IMR-90 (cell line): ENCODE measurements around the gene CHD6. TPM values are rescaled to one million over a fixed set of nuclear protein-coding genes. Genes with fewer than 3 reads are reported as not detected.

Experiments used
- ATAC-seq: fragments of 200-7000 bp; cut with Tn5 transposase; 2 replicates; pipeline ENCODE4 v1.9.1; 2020; ENCODE audit warnings: low read depth, mild to moderate bottlenecking, moderate library complexity
- BruUV-seq: library from RNA; stranded (reverse); fragments of 400-500 nt; replicated peaks from 2 replicates; lab custom pipeline; 2021; lab: Mats Ljungman, UMichigan
- CTCF ChIA-PET: fragments of 300-600 bp; formaldehyde crosslinking; extraction: SDS; loops from one replicate; lab custom pipeline; 2021; ENCODE audit warnings: antibody characterized with exemption; lab: Yijun Ruan, JAX
- POLR2A ChIA-PET: fragments of 300-600 bp; sonication (Branson Sonifier 250); formaldehyde crosslinking; loops from one replicate; lab custom pipeline; 2022; ENCODE audit warnings: antibody characterized with exemption; ENCODE audit not compliant: unreplicated experiment; lab: Charles Lee
- DNase-seq: peaks from one replicate; pipeline ENCODE4 v3.0.0; 2013
- H2AFZ ChIP-seq: replicated peaks from 2 replicates; pipeline ENCODE3; 2013; ENCODE audit warnings: low read length, mild to moderate bottlenecking; ENCODE audit not compliant: poor library complexity
- H2AK5ac ChIP-seq: 2 replicates; pipeline ENCODE4 v1.6.1; 2013; ENCODE audit warnings: low read depth, low read length, inconsistent platforms
- H2AK9ac ChIP-seq: replicated peaks from 2 replicates; pipeline ENCODE3; 2013; ENCODE audit warnings: mild to moderate bottlenecking, low read depth, low read length, moderate library complexity; ENCODE audit not compliant: poor library complexity
- H2BK120ac ChIP-seq: 2 replicates; pipeline ENCODE4 v1.6.1; 2013; ENCODE audit warnings: low read depth, low read length, inconsistent platforms
- H2BK15ac ChIP-seq: 3 replicates; pipeline ENCODE4 v1.6.1; 2013; ENCODE audit warnings: low read depth, low read length, inconsistent platforms
- H2BK20ac ChIP-seq: 2 replicates; pipeline ENCODE4 v1.6.1; 2013; ENCODE audit warnings: low read depth, mild to moderate bottlenecking, inconsistent platforms, low read length, moderate library complexity
- H2BK5ac ChIP-seq: 2 replicates; pipeline ENCODE4 v1.6.1; 2013; ENCODE audit warnings: mild to moderate bottlenecking, low read depth, low read length, inconsistent platforms; ENCODE audit not compliant: poor library complexity, severe bottlenecking
- H3K14ac ChIP-seq: replicated peaks from 2 replicates; pipeline ENCODE4 v1.6.1; 2013; ENCODE audit warnings: low read depth, low read length, inconsistent platforms
- H3K18ac ChIP-seq: 2 replicates; pipeline ENCODE4 v1.6.1; 2013; ENCODE audit warnings: low read depth, low read length, control low read depth
- H3K23ac ChIP-seq: 2 replicates; pipeline ENCODE4 v1.6.1; 2013; ENCODE audit warnings: low read depth, low read length, inconsistent platforms
- H3K27ac ChIP-seq: 2 replicates; pipeline ENCODE4 v1.5.1; 2013; ENCODE audit warnings: mild to moderate bottlenecking, control low read depth, low read length; ENCODE audit not compliant: insufficient read depth
- H3K27me3 ChIP-seq: 2 replicates; pipeline ENCODE4 v1.6.1; 2013; ENCODE audit warnings: low read length; ENCODE audit not compliant: control insufficient read depth, insufficient read depth
- H3K36me3 ChIP-seq: 2 replicates; pipeline ENCODE4 v1.6.1; 2013; ENCODE audit warnings: low read length, mixed read lengths; ENCODE audit not compliant: control insufficient read depth, insufficient read depth
- H3K4ac ChIP-seq: 2 replicates; pipeline ENCODE4 v1.6.1; 2013; ENCODE audit warnings: low read depth, low read length, inconsistent platforms
- H3K4me1 ChIP-seq: 2 replicates; pipeline ENCODE4 v1.6.1; 2013; ENCODE audit warnings: low read length, mixed read lengths; ENCODE audit not compliant: control insufficient read depth, insufficient read depth
- H3K4me2 ChIP-seq: 2 replicates; pipeline ENCODE4 v1.6.1; 2013; ENCODE audit warnings: low read depth, mild to moderate bottlenecking, control low read depth, low read length, moderate library complexity
- H3K4me3 ChIP-seq: 2 replicates; pipeline ENCODE4 v1.5.1; 2013; ENCODE audit warnings: low read depth, mild to moderate bottlenecking, control low read depth, low read length, moderate library complexity; ENCODE audit not compliant: insufficient read depth
- H3K56ac ChIP-seq: 2 replicates; pipeline ENCODE4 v1.6.1; 2013; ENCODE audit warnings: low read length, inconsistent platforms; ENCODE audit not compliant: insufficient read depth; ENCODE audit errors: extremely low read depth
- H3K79me1 ChIP-seq, 2 experiments: 2 replicates each; pipeline ENCODE4 v1.6.1; 2013; ENCODE audit warnings: low read length in 2 of 2, inconsistent platforms in 1 of 2, low read depth in 1 of 2
- H3K9ac ChIP-seq: 2 replicates; pipeline ENCODE4 v1.6.1; 2013; ENCODE audit warnings: low read depth, low read length, control low read depth
- H3K9me1 ChIP-seq: 2 replicates; pipeline ENCODE4 v1.6.1; 2013; ENCODE audit warnings: low read length, inconsistent platforms; ENCODE audit not compliant: insufficient read depth
- H3K9me3 ChIP-seq: 2 replicates; pipeline ENCODE4 v1.6.1; 2013; ENCODE audit warnings: low read length; ENCODE audit not compliant: control insufficient read depth, insufficient read depth
- H4K20me1 ChIP-seq: 2 replicates; pipeline ENCODE4 v1.6.1; 2013; ENCODE audit warnings: low read length, inconsistent platforms; ENCODE audit not compliant: insufficient read depth
- H4K5ac ChIP-seq: 2 replicates; pipeline ENCODE4 v1.6.1; 2013; ENCODE audit warnings: mild to moderate bottlenecking, low read depth, low read length, control low read depth
- H4K8ac ChIP-seq, 2 experiments: 2 replicates each; pipeline ENCODE4 v1.6.1; 2013; ENCODE audit warnings: low read depth in 2 of 2, low read length in 2 of 2, control low read depth in 1 of 2, inconsistent platforms in 1 of 2
- H4K91ac ChIP-seq: 2 replicates; pipeline ENCODE4 v1.6.1; 2013; ENCODE audit warnings: low read depth, low read length, inconsistent platforms; ENCODE audit not compliant: insufficient read depth
- BHLHE40 ChIP-seq: fragments of 150-350 bp; IDR thresholded peaks from 2 replicates; pipeline ENCODE4 v1.6.1; 2016; ENCODE audit warnings: mild to moderate bottlenecking, low read depth, low read length
- CEBPB ChIP-seq: IDR thresholded peaks from 2 replicates; pipeline ENCODE4 v1.6.1; 2012; ENCODE audit warnings: low read depth, low read length, improper control_type of control experiment
- MAFK ChIP-seq: IDR thresholded peaks from 2 replicates; pipeline ENCODE4 v1.6.1; 2012; ENCODE audit warnings: low read depth, low read length, improper control_type of control experiment
- RCOR1 ChIP-seq: IDR thresholded peaks from 2 replicates; pipeline ENCODE4 v1.6.1; 2012; ENCODE audit warnings: mild to moderate bottlenecking, low read length, improper control_type of control experiment; ENCODE audit not compliant: insufficient replicate concordance
- WGBS, 2 experiments: methylation state at CpG; one replicate each; pipeline versions ENCODE4 v1.1.5 to v1.1.7; 2013; ENCODE audit warnings: missing lambda C conversion rate in 2 of 2; ENCODE audit not compliant: insufficient read length in 1 of 2; ENCODE audit errors: extremely low coverage in 2 of 2; 5-methylcytosine and 5-hydroxymethylcytosine counted together
- dilution Hi-C: fragments of 300-500 bp; cut with HindIII; formaldehyde crosslinking; loops from one replicate; pipeline ENCODE4 v1.14.3; 2018; ENCODE audit warnings: low sequenced_read_pairs; ENCODE audit not compliant: unreplicated experiment
- in situ Hi-C: fragments of 300-500 bp; cut with MboI; formaldehyde crosslinking; loops from 3 replicates; pipeline ENCODE4 v1.14.3; 2019; ENCODE audit warnings: low sequenced_read_pairs, inconsistent platforms, mixed read lengths
- intact Hi-C: fragments of 100-400 bp; cut with micrococcal nuclease; formaldehyde crosslinking; loops from 2 replicates; pipeline ENCODE4 v1.10.0; 2022
- polyA plus RNA-seq, 3 experiments: library from polyadenylated mRNA; depleted of rRNA; stranded (reverse); fragments of >200 nt; gene quantifications; 2 replicates each; pipeline ENCODE4 v1.2.3, GENCODE V29; 2012; ENCODE audit warnings: low replicate concordance in 1 of 3
- total RNA-seq: library from RNA; depleted of rRNA; stranded (reverse); fragments of >200 nt; gene quantifications from 2 replicates; pipeline ENCODE4 v1.2.3, GENCODE V29; 2012
- TF ChIP-seq, protein P1 (sequence below): fragments of 150-350 bp; IDR thresholded peaks from 2 replicates; pipeline ENCODE4 v1.6.1; 2016; ENCODE audit warnings: low read depth, mild to moderate bottlenecking, low read length, moderate library complexity, borderline replicate concordance
- TF ChIP-seq, protein P2 (sequence below): fragments of 150-350 bp; IDR thresholded peaks from 2 replicates; pipeline ENCODE4 v1.6.1; 2017; ENCODE audit warnings: mild to moderate bottlenecking, antibody characterized with exemption, low read length, low read depth

The CHD6 gene
- total and polyA plus RNA-seq, 2 of the 4 experiments (the other 2 are of a cell fraction): 8.8 to 26.7 TPM

GRCh38 chr20:41627611-41628244, 9.6 kb upstream of the CHD6 start:
- no peak overlapping the region for H3K4me3 ChIP-seq
- H4K20me1 ChIP-seq: no peaks in the 10 kb centered on the region
- H2AK9ac ChIP-seq: no peak overlapping the region
- H4K8ac ChIP-seq: no peak overlapping the region
- BruUV-seq: no TSS peak
- no peak overlapping the region for H3K18ac ChIP-seq
- no peaks in the 10 kb centered on the region for H3K4me1 ChIP-seq
- intact Hi-C loops (no loop called here), dilution Hi-C loops (no loop called here), in situ Hi-C loops (no loop called here)
- no CpG with 5 or more reads among the region's 5 CpGs for WGBS, 2 experiments
- no peak overlapping the region for H2AK5ac ChIP-seq
- H3K27ac ChIP-seq: no peak overlapping the region
- H3K27me3 ChIP-seq: peaks cover 7% of the 10 kb centered on the region
- no peaks in the 10 kb centered on the region for H3K9me1 ChIP-seq
- H3K79me1 ChIP-seq: no peaks in the 10 kb centered on the region
- H3K36me3 ChIP-seq: no peaks in the 10 kb centered on the region
- no peak overlapping the region for H3K56ac ChIP-seq
- no peak for ATAC-seq
- ChIA-PET POLR2A (no interaction called here), CTCF (no interaction called here)
- H4K91ac ChIP-seq: no peak overlapping the region
- no peak overlapping the region for H3K9ac ChIP-seq
- H3K4me2 ChIP-seq: no peak overlapping the region
- H4K5ac ChIP-seq: no peak overlapping the region
- H3K23ac ChIP-seq: no peak overlapping the region
- no peak overlapping the region for H2AFZ ChIP-seq
- no peak overlapping the region for H2BK120ac ChIP-seq
- TF ChIP-seq BHLHE40 (no peak), RCOR1 (no peak), MAFK (no peak), CEBPB (no peak)
- TF ChIP-seq, protein P1, sequence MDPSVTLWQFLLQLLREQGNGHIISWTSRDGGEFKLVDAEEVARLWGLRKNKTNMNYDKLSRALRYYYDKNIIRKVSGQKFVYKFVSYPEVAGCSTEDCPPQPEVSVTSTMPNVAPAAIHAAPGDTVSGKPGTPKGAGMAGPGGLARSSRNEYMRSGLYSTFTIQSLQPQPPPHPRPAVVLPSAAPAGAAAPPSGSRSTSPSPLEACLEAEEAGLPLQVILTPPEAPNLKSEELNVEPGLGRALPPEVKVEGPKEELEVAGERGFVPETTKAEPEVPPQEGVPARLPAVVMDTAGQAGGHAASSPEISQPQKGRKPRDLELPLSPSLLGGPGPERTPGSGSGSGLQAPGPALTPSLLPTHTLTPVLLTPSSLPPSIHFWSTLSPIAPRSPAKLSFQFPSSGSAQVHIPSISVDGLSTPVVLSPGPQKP: no peak
- TF ChIP-seq, protein P2, sequence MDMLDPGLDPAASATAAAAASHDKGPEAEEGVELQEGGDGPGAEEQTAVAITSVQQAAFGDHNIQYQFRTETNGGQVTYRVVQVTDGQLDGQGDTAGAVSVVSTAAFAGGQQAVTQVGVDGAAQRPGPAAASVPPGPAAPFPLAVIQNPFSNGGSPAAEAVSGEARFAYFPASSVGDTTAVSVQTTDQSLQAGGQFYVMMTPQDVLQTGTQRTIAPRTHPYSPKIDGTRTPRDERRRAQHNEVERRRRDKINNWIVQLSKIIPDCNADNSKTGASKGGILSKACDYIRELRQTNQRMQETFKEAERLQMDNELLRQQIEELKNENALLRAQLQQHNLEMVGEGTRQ: no peak
- no peak overlapping the region for H2BK15ac ChIP-seq
- H2BK20ac ChIP-seq: no peak overlapping the region
- no peak overlapping the region for H3K4ac ChIP-seq
- H2BK5ac ChIP-seq: no peak overlapping the region
- DNase-seq: no peak
- no peaks in the 10 kb centered on the region for H3K9me3 ChIP-seq
- H3K14ac ChIP-seq: no peak overlapping the region
